GM19239 (cell line): ENCODE measurements around the gene BCL2A1.
"Not testable (repeated sequence)": the region's sequence is repeated elsewhere in the genome, so short reads cannot be mapped to it uniquely, and the experiment has no call there.

ENCODE experiments used
- DNase-seq: peaks from one replicate; pipeline ENCODE4 v3.0.0; 2011; ENCODE audit warnings: low spot score; ENCODE audit not compliant: insufficient read length
- FAIRE-seq: peaks from 2 replicates; lab custom pipeline; 2011; peaks lifted over from hg19 to GRCh38; lab: Jason Lieb, UNC

BCL2A1 gene

GRCh38 chr15:79964232-79964805 lies 6.7 kb downstream of the BCL2A1 start:
- DNase-seq (no peak), FAIRE-seq (no peak)

GRCh38 chr15:79962921-79963320 lies 8.1 kb downstream of the BCL2A1 start:
- not testable (repeated sequence) for DNase-seq, FAIRE-seq

- FAIRE-seq (peak; percentile 68), DNase-seq (no peak)
Measured at GRCh38 chr15:79962178-79962577, 8.8 kb downstream of the BCL2A1 start.

- FAIRE-seq (peak; percentile 40), DNase-seq (no peak)
Measured at GRCh38 chr15:79960502-79961212, 10.3 kb downstream of the BCL2A1 start.

- no peak for FAIRE-seq
- DNase-seq: no peak
Measured at GRCh38 chr15:79957741-79958140, 13.3 kb downstream of the BCL2A1 start.

GRCh38 chr15:79956354-79956939 lies 14.5 kb downstream of the BCL2A1 start:
- no peak for DNase-seq
- peak; percentile 80 for FAIRE-seq

GRCh38 chr15:79954661-79955060 lies 16.3 kb downstream of the BCL2A1 start:
- DNase-seq: no peak
- FAIRE-seq: no peak

- no peak for DNase-seq
- no peak for FAIRE-seq
Measured at GRCh38 chr15:79953951-79954444, 17.0 kb downstream of the BCL2A1 start.

GRCh38 chr15:79952329-79952728 lies 18.7 kb downstream of the BCL2A1 start:
- DNase-seq (no peak), FAIRE-seq (no peak)

- no peak for DNase-seq
- peak; percentile 47 for FAIRE-seq
Measured at GRCh38 chr15:79950247-79950646, 20.7 kb downstream of the BCL2A1 start.

- no peak for FAIRE-seq
- DNase-seq: no peak
Measured at GRCh38 chr15:79948761-79949160, 22.2 kb downstream of the BCL2A1 start.

GRCh38 chr15:79948095-79948695 lies 22.8 kb downstream of the BCL2A1 start:
- peak; percentile 60 for FAIRE-seq
- no peak for DNase-seq

- DNase-seq: no peak
- FAIRE-seq: no peak
Measured at GRCh38 chr15:79947009-79947408, 24.0 kb downstream of the BCL2A1 start.

- no peak for FAIRE-seq
- DNase-seq: no peak
Measured at GRCh38 chr15:79944622-79945021, 26.4 kb downstream of the BCL2A1 start.

- DNase-seq (peak; percentile 41), FAIRE-seq (peak; percentile 40)
Measured at GRCh38 chr15:79943820-79944219, 27.2 kb downstream of the BCL2A1 start.

- no peak for DNase-seq
- no peak for FAIRE-seq
Measured at GRCh38 chr15:79942741-79943481, 28.1 kb downstream of the BCL2A1 start.

GRCh38 chr15:79939399-79939798 lies 31.6 kb downstream of the BCL2A1 start:
- DNase-seq (no peak), FAIRE-seq (no peak)

- FAIRE-seq (no peak), DNase-seq (no peak)
Measured at GRCh38 chr15:79938143-79938542, 32.9 kb downstream of the BCL2A1 start.

- FAIRE-seq, DNase-seq: not testable (repeated sequence)
Measured at GRCh38 chr15:79935556-79936201, 35.3 kb downstream of the BCL2A1 start.

- FAIRE-seq (no peak), DNase-seq (no peak)
Measured at GRCh38 chr15:79933231-79933630, 37.8 kb downstream of the BCL2A1 start.
